ENCODE measurements around the gene COL10A1.

COL10A1 gene

GRCh38 chr6:116102873-116103272 is 23.1 kb downstream of the COL10A1 start:
- Histone ChIP-seq H3K9me2 (replicated peaks; ENCODE audit: control insufficient read depth, low read length) (no peaks in the 10 kb centered on the region), H3K9me3 (ENCODE audit: control insufficient read depth, insufficient read depth, low read length) (no peaks in the 10 kb centered on the region), H3K4me3 (ENCODE audit: low read length) (peak overlapping the region; percentile 84), H3K27ac (ENCODE audit: low read depth, low read length) (no peak overlapping the region), H3K36me3 (ENCODE audit: control insufficient read depth, low read length) (no peaks in the 10 kb centered on the region), H3K4me2 (ENCODE audit: low read length) (peak overlapping the region; percentile 63), H3K27me3 (ENCODE audit: control insufficient read depth, low read length) (no peaks in the 10 kb centered on the region), H3K4me1 (ENCODE audit: control insufficient read depth, low read length) (peaks cover 22% of the 10 kb centered on the region), H4K20me1 (ENCODE audit: control insufficient read depth, insufficient read depth, low read depth, low read length) (no peaks in the 10 kb centered on the region), H3K79me2 (ENCODE audit: control insufficient read depth, low read length) (peaks cover 13% of the 10 kb centered on the region), H3F3A (ENCODE audit: control insufficient read depth, insufficient read depth) (no peaks in the 10 kb centered on the region)
- TF ChIP-seq EZH2phosphoT487 (IDR thresholded peaks at IDR 0.05; ENCODE audit: borderline replicate concordance, low read length) (no peak), CTCF (IDR thresholded peaks at IDR 0.05; ENCODE audit: low read depth, low read length, poor library complexity, severe bottlenecking) (no peak)

- H3K9me3 ChIP-seq (ENCODE audit: control insufficient read depth, insufficient read depth, low read length), result no peaks in the 10 kb centered on the region
- peaks cover 22% of the 10 kb centered on the region for H3K4me1 ChIP-seq (ENCODE audit: control insufficient read depth, low read length)
- H3K27me3 ChIP-seq (ENCODE audit: control insufficient read depth, low read length), result no peaks in the 10 kb centered on the region
- TF ChIP-seq EZH2phosphoT487 (IDR thresholded peaks at IDR 0.05; ENCODE audit: borderline replicate concordance, low read length), result no peak
- no peak for TF ChIP-seq CTCF (IDR thresholded peaks at IDR 0.05; ENCODE audit: low read depth, low read length, poor library complexity, severe bottlenecking)
- no peaks in the 10 kb centered on the region for H4K20me1 ChIP-seq (ENCODE audit: control insufficient read depth, insufficient read depth, low read depth, low read length)
- peaks cover 13% of the 10 kb centered on the region for H3K79me2 ChIP-seq (ENCODE audit: control insufficient read depth, low read length)
- no peaks in the 10 kb centered on the region for H3K36me3 ChIP-seq (ENCODE audit: control insufficient read depth, low read length)
- H3K4me3 ChIP-seq (ENCODE audit: low read length), result peak overlapping the region; percentile 84
- peak overlapping the region; percentile 63 for H3K4me2 ChIP-seq (ENCODE audit: low read length)
- no peaks in the 10 kb centered on the region for H3K9me2 ChIP-seq (replicated peaks; ENCODE audit: control insufficient read depth, low read length)
- no peaks in the 10 kb centered on the region for H3F3A ChIP-seq (ENCODE audit: control insufficient read depth, insufficient read depth)
- H3K27ac ChIP-seq (ENCODE audit: low read depth, low read length), result no peak overlapping the region
Measured at GRCh38 chr6:116101790-116102189, 24.1 kb downstream of the COL10A1 start.

GRCh38 chr6:116101302-116101718 is 24.6 kb downstream of the COL10A1 start:
- H3K79me2 ChIP-seq (ENCODE audit: control insufficient read depth, low read length), result peaks cover 13% of the 10 kb centered on the region
- peak overlapping the region; percentile 58 for H3K27ac ChIP-seq (ENCODE audit: low read depth, low read length)
- H3F3A ChIP-seq (ENCODE audit: control insufficient read depth, insufficient read depth), result no peaks in the 10 kb centered on the region
- peak overlapping the region; percentile 63 for H3K4me2 ChIP-seq (ENCODE audit: low read length)
- H3K36me3 ChIP-seq (ENCODE audit: control insufficient read depth, low read length), result no peaks in the 10 kb centered on the region
- H3K9me2 ChIP-seq (replicated peaks; ENCODE audit: control insufficient read depth, low read length), result no peaks in the 10 kb centered on the region
- no peaks in the 10 kb centered on the region for H3K27me3 ChIP-seq (ENCODE audit: control insufficient read depth, low read length)
- TF ChIP-seq CTCF (IDR thresholded peaks at IDR 0.05; ENCODE audit: low read depth, low read length, poor library complexity, severe bottlenecking) (no peak), EZH2phosphoT487 (IDR thresholded peaks at IDR 0.05; ENCODE audit: borderline replicate concordance, low read length) (no peak)
- peak overlapping the region; percentile 84 for H3K4me3 ChIP-seq (ENCODE audit: low read length)
- H3K9me3 ChIP-seq (ENCODE audit: control insufficient read depth, insufficient read depth, low read length), result peaks cover 5% of the 10 kb centered on the region; the same call in 1 of the 2 replicates
- H4K20me1 ChIP-seq (ENCODE audit: control insufficient read depth, insufficient read depth, low read depth, low read length), result no peaks in the 10 kb centered on the region
- H3K4me1 ChIP-seq (ENCODE audit: control insufficient read depth, low read length), result peaks cover 22% of the 10 kb centered on the region
